COLO668 (cell line): ENCODE results near the gene SPATS2L.
A peak's percentile ranks its signal among the peaks of the same experiment; 100 is the strongest.

Experiments
- DNase-seq: peaks from one replicate; lab custom pipeline; 2025; ENCODE audit not compliant: unreplicated experiment; lab: John Stamatoyannopoulos, UW

The SPATS2L gene

GRCh38 chr2:200461846-200462710, 155.6 kb downstream of the SPATS2L start:
- DNase-seq = no peak

- DNase-seq = no peak
Measured at GRCh38 chr2:200463452-200463851, 157.0 kb downstream of the SPATS2L start.

- no peak for DNase-seq
Measured at GRCh38 chr2:200466425-200467418, 160.2 kb downstream of the SPATS2L start.

- no peak for DNase-seq
Measured at GRCh38 chr2:200467806-200468681, 161.6 kb downstream of the SPATS2L start.

GRCh38 chr2:200469708-200470211, 163.3 kb downstream of the SPATS2L start:
- DNase-seq = no peak

GRCh38 chr2:200470230-200470629, 163.7 kb downstream of the SPATS2L start:
- DNase-seq = no peak

- DNase-seq = peak; percentile 25
Measured at GRCh38 chr2:200471324-200471848, 164.9 kb downstream of the SPATS2L start.

- DNase-seq = no peak
Measured at GRCh38 chr2:200471928-200472645, 165.6 kb downstream of the SPATS2L start.

GRCh38 chr2:200472853-200473464, 166.5 kb downstream of the SPATS2L start:
- DNase-seq = no peak

- no peak for DNase-seq
Measured at GRCh38 chr2:200475795-200476194, 169.3 kb downstream of the SPATS2L start.

GRCh38 chr2:200476836-200477235, 170.3 kb downstream of the SPATS2L start:
- no peak for DNase-seq

- DNase-seq = no peak
Measured at GRCh38 chr2:200477667-200478131, 171.2 kb downstream of the SPATS2L start.

- no peak for DNase-seq
Measured at GRCh38 chr2:200479692-200480265, 173.3 kb downstream of the SPATS2L start.

GRCh38 chr2:200482194-200482593, 175.7 kb downstream of the SPATS2L start:
- no peak for DNase-seq

- DNase-seq = peak; percentile 63
Measured at GRCh38 chr2:200483729-200484198, 177.3 kb downstream of the SPATS2L start.

- DNase-seq = no peak
Measured at GRCh38 chr2:200484934-200485333, 178.4 kb downstream of the SPATS2L start.

GRCh38 chr2:200486529-200486928, 180.0 kb downstream of the SPATS2L start:
- DNase-seq = no peak

GRCh38 chr2:200488169-200488568, 181.7 kb downstream of the SPATS2L start:
- no peak for DNase-seq

GRCh38 chr2:200490001-200490400, 183.5 kb downstream of the SPATS2L start:
- DNase-seq = no peak
